K562 (cell line): ENCODE results near the gene BHMT2. TPM values are rescaled to one million over a fixed set of nuclear protein-coding genes. Genes with fewer than 3 reads are reported as not detected.
A peak's percentile ranks its signal among the peaks of the same experiment; 100 is the strongest.

Source experiments
- CBFB ChIP-seq: sonication (generic); formaldehyde crosslinking; IDR thresholded peaks from 2 replicates; pipeline ENCODE4 v1.4.0; 2020; ENCODE audit warnings: mild to moderate bottlenecking, missing genetic modification reagents
- CCNT2 ChIP-seq: IDR thresholded peaks from 2 replicates; pipeline ENCODE4 v1.6.1; 2011; ENCODE audit warnings: borderline replicate concordance, low read depth, mild to moderate bottlenecking, moderate library complexity, mixed read lengths, low read length; ENCODE audit not compliant: insufficient read length; ENCODE audit errors: extremely low read depth
- DMBX1 ChIP-seq: fragments of 250-450 bp; sonication (Bioruptor Pico); IDR thresholded peaks from 2 replicates; pipeline ENCODE4 v1.8.0; 2022; ENCODE audit warnings: inconsistent platforms, mild to moderate bottlenecking, moderate library complexity, borderline replicate concordance
- ETS2 ChIP-seq: IDR thresholded peaks from 2 replicates; pipeline ENCODE4 v1.6.1; 2016; ENCODE audit warnings: borderline replicate concordance, missing genetic modification characterization, mild to moderate bottlenecking, moderate library complexity, missing compliant biosample characterization; ENCODE audit not compliant: poor library complexity, severe bottlenecking
- FOXA1 ChIP-seq: fragments of 450-650 bp; IDR thresholded peaks from 2 replicates; pipeline ENCODE4 v1.6.1; 2016; ENCODE audit warnings: mild to moderate bottlenecking, borderline replicate concordance
- HDAC6 ChIP-seq: IDR thresholded peaks from 2 replicates; pipeline ENCODE4 v1.6.1; 2012; ENCODE audit warnings: low read depth, mild to moderate bottlenecking, control low read depth, inconsistent platforms, low read length, moderate library complexity
- HMG20B ChIP-seq: fragments of 250-450 bp; sonication (Bioruptor Pico); IDR thresholded peaks from 2 replicates; pipeline ENCODE4 v1.5.0; 2021; ENCODE audit warnings: mild to moderate bottlenecking
- MAFF ChIP-seq: IDR thresholded peaks from 2 replicates; pipeline ENCODE4 v1.6.1; 2012; ENCODE audit warnings: low read length, improper control_type of control experiment
- MTA2 ChIP-seq: fragments of 450-650 bp; IDR thresholded peaks from 2 replicates; pipeline ENCODE4 v1.6.1; 2016; ENCODE audit warnings: low read depth
- NFIX ChIP-seq: fragments of 250-450 bp; sonication (Bioruptor Pico); IDR thresholded peaks from 2 replicates; pipeline ENCODE4 v1.4.0; 2020; ENCODE audit warnings: low read depth, mild to moderate bottlenecking, moderate library complexity
- PHF21A ChIP-seq: fragments of 450-650 bp; IDR thresholded peaks from 2 replicates; pipeline ENCODE4 v1.6.1; 2017; ENCODE audit warnings: low read depth, borderline replicate concordance
- POLR2AphosphoS5 ChIP-seq: IDR thresholded peaks from 2 replicates; pipeline ENCODE4 v1.6.1; 2011; ENCODE audit warnings: mild to moderate bottlenecking, low read depth, low read length, moderate library complexity; ENCODE audit not compliant: control insufficient read depth, insufficient read depth
- POU5F1 ChIP-seq: fragments of 150-350 bp; IDR thresholded peaks from 2 replicates; pipeline ENCODE4 v1.6.1; 2014; ENCODE audit warnings: borderline replicate concordance, low read length, low read depth, mild to moderate bottlenecking; ENCODE audit not compliant: partially characterized antibody
- RAD51 ChIP-seq: fragments of 450-650 bp; IDR thresholded peaks from 2 replicates; pipeline ENCODE4 v1.7.1; 2016; ENCODE audit warnings: low read depth, mild to moderate bottlenecking, borderline replicate concordance
- SRSF9 ChIP-seq: fragments of 200-400 bp; formaldehyde crosslinking; IDR thresholded peaks from 2 replicates; pipeline ENCODE4 v1.6.1; 2017; ENCODE audit warnings: low read depth, low read length, borderline replicate concordance
- TBL1XR1 ChIP-seq, 2 experiments: IDR thresholded peaks; 2 replicates each; pipeline ENCODE4 v1.6.1; 2012; ENCODE audit warnings: improper control_type of control experiment in 2 of 2, low read length in 2 of 2, mild to moderate bottlenecking in 1 of 2
- ZFP30 ChIP-seq: fragments of 250-450 bp; sonication (Bioruptor Pico); IDR thresholded peaks from 2 replicates; pipeline ENCODE4 v1.8.0; 2022; ENCODE audit warnings: moderate library complexity, mild to moderate bottlenecking, inconsistent platforms, borderline replicate concordance
- ZNF165 ChIP-seq: fragments of 250-450 bp; sonication (Bioruptor Pico); IDR thresholded peaks from 2 replicates; pipeline ENCODE4 v1.4.0; 2020; ENCODE audit warnings: borderline replicate concordance
- ZNF316 ChIP-seq: fragments of 450-650 bp; IDR thresholded peaks from 2 replicates; pipeline ENCODE4 v1.6.1; 2016
- ZNF354B ChIP-seq: fragments of 250-450 bp; sonication (Bioruptor Pico); IDR thresholded peaks from 2 replicates; pipeline ENCODE4 v1.4.0; 2020
- ZNF785 ChIP-seq: fragments of 250-450 bp; sonication (Bioruptor Pico); IDR thresholded peaks from 2 replicates; pipeline ENCODE4 v1.4.0; 2020; ENCODE audit warnings: mild to moderate bottlenecking
- polyA plus RNA-seq, 8 experiments: library from polyadenylated mRNA; depleted of rRNA in 4 of 8; stranded (reverse) in 5 of 8; unstranded in 3 of 8; fragments of >200 nt; fragmentation: Nextera tagmentation in 2 of 8; fragmentation: Illumina TruSeq in 1 of 8; extraction: Ambion mirVana in 2 of 8; extraction: Trizol in 1 of 8; gene quantifications; 2 replicates each; pipeline versions ENCODE4 v1.2.1 to v1.2.3, GENCODE V29; 2011 to 2014; ENCODE audit warnings: inconsistent platforms in 1 of 8, missing spikeins in 1 of 8
- total RNA-seq, 7 experiments: library from RNA; depleted of rRNA in 6 of 7; stranded (reverse); fragments of >200 nt in 6 of 7; fragmentation: Illumina TruSeq in 2 of 7; extraction: Trizol in 2 of 7; gene quantifications; 2 replicates each; pipeline versions ENCODE4 v1.2.1 to v1.2.3, GENCODE V29; 2011 to 2021; ENCODE audit warnings: low replicate concordance in 1 of 7
- TF ChIP-seq, protein P1 (sequence below): IDR thresholded peaks from 2 replicates; pipeline ENCODE4 v1.6.1; 2011; ENCODE audit warnings: borderline replicate concordance, low read depth, mild to moderate bottlenecking, moderate library complexity, low read length; ENCODE audit not compliant: insufficient read depth, poor library complexity, severe bottlenecking
- TF ChIP-seq, protein P2 (sequence below), 3 experiments: fragments of 200-800 bp in 1 of 3; sonication (Bioruptor generic) in 1 of 3; sonication (generic) in 1 of 3; formaldehyde crosslinking in 1 of 3; IDR thresholded peaks; 2 replicates each; pipeline versions ENCODE4 v1.6.1 to v1.8.0; 2016 to 2022; ENCODE audit warnings: mild to moderate bottlenecking in 2 of 3, missing compliant biosample characterization in 2 of 3, missing genetic modification characterization in 2 of 3, missing genetic modification reagents in 1 of 3

The BHMT2 gene
- total and polyA plus RNA-seq, 9 of the 15 experiments (the other 6 are each of a cell fraction or from before 2014, with no cell fraction given): not detected

GRCh38 chr5:79133657-79134451 lies 64.3 kb downstream of the BHMT2 start (continued):
- no peak for TF ChIP-seq DMBX1 (CRISPR knock-in tag)
- no peak for TF ChIP-seq ZNF785 (CRISPR knock-in tag)
- TF ChIP-seq NFIX (CRISPR knock-in tag): no peak
- TF ChIP-seq MTA2: no peak
- TF ChIP-seq TBL1XR1 (IDR thresholded peaks at IDR 0.05; ENCODE audit: low read length in 2 of 2): no peak
- no peak for TF ChIP-seq ZNF165 (CRISPR knock-in tag)
- no peak for TF ChIP-seq SRSF9
- TF ChIP-seq HMG20B (CRISPR knock-in tag): no peak
- no peak for TF ChIP-seq ZFP30
- no peak for TF ChIP-seq HDAC6
- TF ChIP-seq MAFF: no peak
- TF ChIP-seq, protein P1, sequence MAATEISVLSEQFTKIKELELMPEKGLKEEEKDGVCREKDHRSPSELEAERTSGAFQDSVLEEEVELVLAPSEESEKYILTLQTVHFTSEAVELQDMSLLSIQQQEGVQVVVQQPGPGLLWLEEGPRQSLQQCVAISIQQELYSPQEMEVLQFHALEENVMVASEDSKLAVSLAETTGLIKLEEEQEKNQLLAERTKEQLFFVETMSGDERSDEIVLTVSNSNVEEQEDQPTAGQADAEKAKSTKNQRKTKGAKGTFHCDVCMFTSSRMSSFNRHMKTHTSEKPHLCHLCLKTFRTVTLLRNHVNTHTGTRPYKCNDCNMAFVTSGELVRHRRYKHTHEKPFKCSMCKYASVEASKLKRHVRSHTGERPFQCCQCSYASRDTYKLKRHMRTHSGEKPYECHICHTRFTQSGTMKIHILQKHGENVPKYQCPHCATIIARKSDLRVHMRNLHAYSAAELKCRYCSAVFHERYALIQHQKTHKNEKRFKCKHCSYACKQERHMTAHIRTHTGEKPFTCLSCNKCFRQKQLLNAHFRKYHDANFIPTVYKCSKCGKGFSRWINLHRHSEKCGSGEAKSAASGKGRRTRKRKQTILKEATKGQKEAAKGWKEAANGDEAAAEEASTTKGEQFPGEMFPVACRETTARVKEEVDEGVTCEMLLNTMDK: peak; percentile 58
- no peak for TF ChIP-seq CBFB (CRISPR knock-in tag)
- no peak for TF ChIP-seq FOXA1
- no peak for TF ChIP-seq POU5F1
- TF ChIP-seq ZNF354B (CRISPR knock-in tag): no peak
- TF ChIP-seq, protein P2, sequence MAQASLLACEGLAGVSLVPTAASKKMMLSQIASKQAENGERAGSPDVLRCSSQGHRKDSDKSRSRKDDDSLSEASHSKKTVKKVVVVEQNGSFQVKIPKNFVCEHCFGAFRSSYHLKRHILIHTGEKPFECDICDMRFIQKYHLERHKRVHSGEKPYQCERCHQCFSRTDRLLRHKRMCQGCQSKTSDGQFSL (CRISPR knock-in tag; IDR thresholded peaks at IDR 0.05): no peak
- TF ChIP-seq, protein P2 (tag; IDR thresholded peaks at IDR 0.05): no peak
- TF ChIP-seq ETS2 (tag): no peak
- TF ChIP-seq RAD51: no peak
- TF ChIP-seq ZNF316: no peak
- TF ChIP-seq POLR2AphosphoS5: no peak
- no peak for TF ChIP-seq PHF21A
- TF ChIP-seq CCNT2: no peak
